KMS-11 (cell line): ENCODE results near the gene ZPR1.

Experiments used
- H2AFZ ChIP-seq: fragments of 200-600 bp; sonication (generic); 2 replicates; pipeline ENCODE4 v1.6.1; 2016; ENCODE audit warnings: antibody characterized with exemption, mixed run types, low read depth
- H3K27ac ChIP-seq: fragments of 200-600 bp; sonication (generic); 2 replicates; pipeline ENCODE4 v1.6.1; 2016; ENCODE audit warnings: mild to moderate bottlenecking, mixed run types
- H3K27me3 ChIP-seq: fragments of 200-600 bp; sonication (generic); 2 replicates; pipeline ENCODE4 v1.6.1; 2017; ENCODE audit warnings: mild to moderate bottlenecking, low read depth, mixed run types, moderate library complexity; ENCODE audit not compliant: insufficient read depth
- H3K36me3 ChIP-seq: fragments of 200-600 bp; sonication (generic); 2 replicates; pipeline ENCODE4 v1.6.1; 2017; ENCODE audit warnings: mild to moderate bottlenecking, mixed run types; ENCODE audit not compliant: insufficient read depth
- H3K4me1 ChIP-seq: fragments of 200-600 bp; sonication (generic); 2 replicates; pipeline ENCODE4 v1.6.1; 2016; ENCODE audit warnings: mild to moderate bottlenecking, low read depth, mixed run types; ENCODE audit not compliant: poor library complexity, severe bottlenecking
- H3K4me2 ChIP-seq: fragments of 200-600 bp; sonication (generic); 2 replicates; pipeline ENCODE4 v1.7.0; 2016; ENCODE audit warnings: mild to moderate bottlenecking, mixed run types
- H3K4me3 ChIP-seq: fragments of 200-600 bp; sonication (generic); IDR thresholded peaks from 2 replicates; pipeline ENCODE4 v1.6.1; 2017; ENCODE audit warnings: low read depth, low read length, mixed read lengths; ENCODE audit not compliant: insufficient read depth
- H3K79me2 ChIP-seq: fragments of 200-600 bp; sonication (generic); 2 replicates; pipeline ENCODE4 v1.6.1; 2016; ENCODE audit warnings: low read depth, mixed run types; ENCODE audit not compliant: insufficient read depth
- H3K9ac ChIP-seq: fragments of 200-600 bp; sonication (generic); 2 replicates; pipeline ENCODE4 v1.6.1; 2016; ENCODE audit warnings: mild to moderate bottlenecking, mixed run types
- H4K20me1 ChIP-seq: fragments of 200-600 bp; sonication (generic); 2 replicates; pipeline ENCODE4 v1.6.1; 2016; ENCODE audit warnings: mild to moderate bottlenecking, mixed run types; ENCODE audit not compliant: insufficient read depth
- TF ChIP-seq, protein P1 (sequence below): fragments of 200-600 bp; sonication (generic); conservative IDR thresholded peaks from 2 replicates; pipeline ENCODE4 v1.6.1; 2017; ENCODE audit warnings: low read depth, mild to moderate bottlenecking, antibody characterized with exemption, low read length, moderate library complexity, mixed read lengths

Gene ZPR1

DNA sequence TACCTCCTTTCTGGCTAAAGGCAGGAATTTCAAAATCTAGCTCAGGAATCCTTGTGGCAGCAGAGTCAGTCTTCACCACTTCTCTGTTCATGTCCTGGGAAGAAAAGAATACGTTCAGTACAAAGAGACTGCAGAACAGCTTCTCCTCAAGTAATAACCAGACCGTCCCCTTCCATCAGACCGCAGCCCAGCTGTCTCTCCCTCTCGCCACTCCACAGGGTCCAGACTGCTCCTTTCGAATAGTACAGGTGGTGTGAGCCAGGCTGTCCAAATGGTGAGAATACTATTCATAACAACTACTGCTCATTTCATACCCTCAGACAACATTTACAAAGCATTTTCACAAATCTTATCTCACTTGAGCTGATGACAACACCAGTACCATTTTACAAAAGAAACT is 857 bp downstream of the ZPR1 start:
- H3K27me3 ChIP-seq: no peaks in the 10 kb centered on the region
- no peaks in the 10 kb centered on the region for H3K36me3 ChIP-seq
- H3K27ac ChIP-seq: no peak overlapping the region
- no peaks in the 10 kb centered on the region for H4K20me1 ChIP-seq
- H3K9ac ChIP-seq: peak overlapping the region; percentile 70; the same call in 1 of the 2 replicates
- H3K4me2 ChIP-seq: peak overlapping the region; percentile 73
- TF ChIP-seq, protein P1, sequence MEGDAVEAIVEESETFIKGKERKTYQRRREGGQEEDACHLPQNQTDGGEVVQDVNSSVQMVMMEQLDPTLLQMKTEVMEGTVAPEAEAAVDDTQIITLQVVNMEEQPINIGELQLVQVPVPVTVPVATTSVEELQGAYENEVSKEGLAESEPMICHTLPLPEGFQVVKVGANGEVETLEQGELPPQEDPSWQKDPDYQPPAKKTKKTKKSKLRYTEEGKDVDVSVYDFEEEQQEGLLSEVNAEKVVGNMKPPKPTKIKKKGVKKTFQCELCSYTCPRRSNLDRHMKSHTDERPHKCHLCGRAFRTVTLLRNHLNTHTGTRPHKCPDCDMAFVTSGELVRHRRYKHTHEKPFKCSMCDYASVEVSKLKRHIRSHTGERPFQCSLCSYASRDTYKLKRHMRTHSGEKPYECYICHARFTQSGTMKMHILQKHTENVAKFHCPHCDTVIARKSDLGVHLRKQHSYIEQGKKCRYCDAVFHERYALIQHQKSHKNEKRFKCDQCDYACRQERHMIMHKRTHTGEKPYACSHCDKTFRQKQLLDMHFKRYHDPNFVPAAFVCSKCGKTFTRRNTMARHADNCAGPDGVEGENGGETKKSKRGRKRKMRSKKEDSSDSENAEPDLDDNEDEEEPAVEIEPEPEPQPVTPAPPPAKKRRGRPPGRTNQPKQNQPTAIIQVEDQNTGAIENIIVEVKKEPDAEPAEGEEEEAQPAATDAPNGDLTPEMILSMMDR: no peak
- H2AFZ ChIP-seq: peak overlapping the region; percentile 60; the same call in 1 of the 2 replicates
- H3K4me3 ChIP-seq: no peak overlapping the region
- peaks cover 12% of the 10 kb centered on the region for H3K4me1 ChIP-seq
- H3K79me2 ChIP-seq: peaks cover 12% of the 10 kb centered on the region

DNA sequence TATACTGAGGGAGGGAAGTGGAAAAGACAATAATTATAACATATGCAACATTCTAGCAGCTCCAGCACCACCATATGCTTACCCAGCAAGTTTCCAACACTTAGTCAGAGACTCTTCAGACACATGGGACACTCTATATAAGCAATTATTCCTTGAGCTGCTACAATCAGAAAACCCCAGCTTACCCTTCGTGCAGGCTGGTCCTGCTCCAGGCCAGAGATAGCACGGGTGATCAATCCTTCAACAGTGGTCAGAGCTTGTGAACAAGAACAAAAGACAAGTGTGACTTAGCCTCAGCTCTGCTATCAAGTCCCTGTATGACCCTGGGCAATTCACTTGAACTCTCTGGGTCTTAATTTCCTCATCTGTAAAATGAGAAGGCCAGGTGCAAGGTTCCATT is 1.5 kb downstream of the ZPR1 start:
- Histone ChIP-seq H3K4me3 (no peak overlapping the region), H3K4me1 (peaks cover 12% of the 10 kb centered on the region), H2AFZ (no peak overlapping the region), H4K20me1 (no peaks in the 10 kb centered on the region), H3K27ac (no peak overlapping the region), H3K27me3 (no peaks in the 10 kb centered on the region), H3K79me2 (peaks cover 12% of the 10 kb centered on the region), H3K9ac (no peak overlapping the region), H3K4me2 (peak overlapping the region; percentile 73; the same call in 1 of the 2 replicates), H3K36me3 (no peaks in the 10 kb centered on the region)
- TF ChIP-seq, protein P1: no peak

DNA sequence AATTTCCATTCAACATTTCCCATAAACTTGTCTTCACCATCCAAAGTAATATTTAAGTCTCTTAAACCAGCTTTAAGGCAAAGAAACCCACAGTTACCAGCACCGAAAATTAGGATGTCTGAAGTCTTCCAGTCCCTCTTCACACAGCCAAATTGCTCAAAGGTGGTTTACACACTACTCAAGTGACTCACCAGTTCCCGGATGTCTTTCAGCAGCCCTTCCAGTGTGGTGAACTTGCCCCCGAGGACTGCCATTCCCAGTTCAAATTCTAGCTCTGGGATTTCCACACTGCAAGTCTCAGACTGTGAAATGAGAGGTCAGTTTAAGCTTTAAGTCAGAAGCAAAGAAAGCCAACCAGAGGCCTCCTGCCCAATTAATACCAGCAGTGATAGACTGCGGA is 5.1 kb downstream of the ZPR1 start:
- H3K36me3 ChIP-seq: no peaks in the 10 kb centered on the region
- no peak overlapping the region for H3K4me2 ChIP-seq
- TF ChIP-seq, protein P1: no peak
- no peaks in the 10 kb centered on the region for H3K27me3 ChIP-seq
- no peak overlapping the region for H3K27ac ChIP-seq
- no peak overlapping the region for H3K9ac ChIP-seq
- H3K4me3 ChIP-seq: no peak overlapping the region
- H4K20me1 ChIP-seq: no peaks in the 10 kb centered on the region
- H3K4me1 ChIP-seq: peaks cover 18% of the 10 kb centered on the region
- peaks cover 12% of the 10 kb centered on the region for H3K79me2 ChIP-seq
- no peak overlapping the region for H2AFZ ChIP-seq

DNA sequence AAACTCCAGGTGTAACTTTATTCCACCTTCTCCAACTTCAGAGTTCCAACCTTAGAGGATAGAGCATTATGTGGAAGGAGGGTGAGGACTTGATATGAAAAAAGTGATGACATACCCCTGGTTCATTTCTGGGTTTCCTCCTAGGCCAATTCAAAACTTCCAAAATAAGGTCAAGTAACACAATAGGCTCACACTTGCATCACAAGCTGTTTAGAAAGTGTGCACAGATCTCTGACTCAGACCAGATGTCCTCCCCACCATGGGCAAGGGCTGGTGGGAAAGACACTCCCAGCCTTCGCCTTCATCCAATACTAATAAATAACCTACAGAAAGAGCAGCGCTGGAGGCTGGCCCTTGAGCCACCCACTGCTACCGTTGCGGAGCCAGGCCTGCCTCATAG is 9.3 kb downstream of the ZPR1 start:
- no peaks in the 10 kb centered on the region for H3K27me3 ChIP-seq
- no peak overlapping the region for H3K27ac ChIP-seq
- H2AFZ ChIP-seq: no peak overlapping the region
- no peak overlapping the region for H3K9ac ChIP-seq
- H3K4me2 ChIP-seq: no peak overlapping the region
- H4K20me1 ChIP-seq: no peaks in the 10 kb centered on the region
- no peaks in the 10 kb centered on the region for H3K79me2 ChIP-seq
- no peak overlapping the region for H3K4me3 ChIP-seq
- H3K4me1 ChIP-seq: peaks cover 48% of the 10 kb centered on the region
- TF ChIP-seq, protein P1: no peak
- H3K36me3 ChIP-seq: no peaks in the 10 kb centered on the region
